T-cell (primary cell): ENCODE results near the gene TIMD4. TPM values are rescaled to one million over a fixed set of nuclear protein-coding genes. Genes with fewer than 3 reads are reported as not detected.

ENCODE experiments used
- ATAC-seq, 4 experiments: fragments of 200-7000 bp in 3 of 4; fragments of 150-1000 bp in 1 of 4; cut with Tn5 transposase; replicated peaks in 1 of 4; 1 replicate in 3 of 4; 2 replicates in 1 of 4; pipeline ENCODE4 v1.10.0; 2021; ENCODE audit warnings: moderate library complexity in 3 of 4, mild to moderate bottlenecking in 2 of 4, moderate number of reproducible peaks in 1 of 4
- CTCF ChIA-PET, 2 donors: fragments of 300-600 bp; sonication (Branson Sonifier 250); formaldehyde crosslinking; loops; one replicate each; lab custom pipeline; 2022; ENCODE audit warnings: antibody characterized with exemption in 2 of 2; lab: Charles Lee
- POLR2A ChIA-PET, 2 donors: fragments of 300-600 bp; sonication (Branson Sonifier 250); formaldehyde crosslinking; loops; one replicate each; lab custom pipeline; 2022; ENCODE audit warnings: antibody characterized with exemption in 2 of 2; lab: Charles Lee
- DNase-seq, 35 experiments: peaks; one replicate each; pipeline versions ENCODE4 v3.0.0 to v3.0.0-alpha.2; 2013 to 2023
- H3K27ac ChIP-seq: one replicate; pipeline ENCODE4 v1.5.1; 2013; ENCODE audit warnings: low read length
- H3K27me3 ChIP-seq, 2 experiments: replicated peaks in 1 of 2; 1 replicate in 1 of 2; 2 replicates in 1 of 2; pipeline versions ENCODE4 v1.6.1 to v1.7.0; 2013; ENCODE audit warnings: low read length in 1 of 2, mixed read lengths in 1 of 2; ENCODE audit not compliant: control insufficient read depth in 2 of 2, insufficient read depth in 2 of 2; ENCODE audit errors: extremely low read depth in 1 of 2
- H3K36me3 ChIP-seq, 2 donors: 1 replicate in 1 of 2; 2 replicates in 1 of 2; pipeline versions ENCODE4 v1.6.1 to v1.7.0; 2013; ENCODE audit warnings: low read length in 1 of 2; ENCODE audit not compliant: control insufficient read depth in 2 of 2, insufficient read depth in 1 of 2; ENCODE audit errors: extremely low read depth in 1 of 2
- H3K4me1 ChIP-seq, 2 experiments: 1 replicate in 1 of 2; 2 replicates in 1 of 2; pipeline versions ENCODE4 v1.6.1 to v1.7.0; 2013; ENCODE audit warnings: low read length in 2 of 2, mixed read lengths in 1 of 2; ENCODE audit not compliant: insufficient read depth in 2 of 2, control insufficient read depth in 1 of 2; ENCODE audit errors: extremely low read depth in 1 of 2
- H3K4me3 ChIP-seq, 2 donors: 1 replicate in 1 of 2; 2 replicates in 1 of 2; pipeline versions ENCODE4 v1.5.1 to v1.7.0; 2013; ENCODE audit warnings: mild to moderate bottlenecking in 2 of 2, low read length in 1 of 2, moderate library complexity in 1 of 2; ENCODE audit not compliant: control insufficient read depth in 1 of 2; ENCODE audit errors: extremely low read depth in 1 of 2
- H3K9me3 ChIP-seq: 2 replicates; pipeline ENCODE4 v1.7.0; 2013
- H3K27ac Mint-ChIP-seq, 2 donors: one replicate each; pipeline ENCODE4 v1.8.0; 2020 to 2021; ENCODE audit warnings: mild to moderate bottlenecking in 2 of 2, mixed read lengths in 2 of 2
- H3K27me3 Mint-ChIP-seq, 2 donors: one replicate each; pipeline ENCODE4 v1.8.0; 2021 to 2022; ENCODE audit warnings: mixed read lengths in 2 of 2
- H3K36me3 Mint-ChIP-seq: one replicate; pipeline ENCODE4 v1.8.0; 2021; ENCODE audit warnings: mixed read lengths
- H3K4me1 Mint-ChIP-seq, 3 donors: one replicate each; pipeline ENCODE4 v1.8.0; 2020 to 2022; ENCODE audit warnings: mixed read lengths in 3 of 3, mild to moderate bottlenecking in 1 of 3
- H3K4me3 Mint-ChIP-seq, 3 donors: one replicate each; pipeline ENCODE4 v1.8.0; 2020 to 2022; ENCODE audit warnings: mild to moderate bottlenecking in 3 of 3, mixed read lengths in 3 of 3, moderate library complexity in 3 of 3
- H3K9me3 Mint-ChIP-seq, 3 donors: one replicate each; pipeline ENCODE4 v1.8.0; 2020 to 2022; ENCODE audit warnings: mixed read lengths in 3 of 3
- WGBS: methylation state at CpG from one replicate; pipeline ENCODE4 v1.1.5; 2013; ENCODE audit warnings: missing lambda C conversion rate; ENCODE audit not compliant: insufficient coverage; 5-methylcytosine and 5-hydroxymethylcytosine counted together
- total RNA-seq, 35 experiments: library from RNA in 6 of 35; stranded (reverse) in 6 of 35; fragments of 120-200 nt in 1 of 35; gene quantifications; one replicate each; pipeline versions ENCODE4 v1.2.1 to v1.2.4 and lab custom pipeline; 2013 to 2026

The TIMD4 gene
- total RNA-seq, 5 donors from 2014 or later (not counting 1 experiment from before 2014, with no cell fraction given), result 2.6 to 7.7 (median 4.1) TPM

GRCh38 chr5:156870498-156870839 is 92.6 kb downstream of the TIMD4 start:
- Mint-ChIP-seq H3K9me3 (peaks cover 9 to 20% (median 11%) of the 10 kb centered on the region in 3 donors), H3K27ac (no peak overlapping the region), H3K27me3 (peaks cover 0 to 3% of the 10 kb centered on the region in 2 donors), H3K4me1 (peaks cover 0 to 4% (median 3%) of the 10 kb centered on the region in 3 donors), H3K36me3 (peaks cover 2% of the 10 kb centered on the region), H3K4me3 (no peak overlapping the region)
- H3K9me3 ChIP-seq, result no peaks in the 10 kb centered on the region
- H3K4me1 ChIP-seq, result no peaks in the 10 kb centered on the region
- no peak overlapping the region for H3K27ac ChIP-seq
- no peak for ATAC-seq
- no peaks in the 10 kb centered on the region for H3K36me3 ChIP-seq
- DNase-seq, result no peak
- no CpG with 5 or more reads among the region's 1 CpG for WGBS
- ChIA-PET CTCF (no interaction called here), POLR2A (no interaction called here)
- H3K27me3 ChIP-seq, result no peaks in the 10 kb centered on the region
- H3K4me3 ChIP-seq, result no peak overlapping the region

Other genes starting within 250 kb of the TIMD4 start
- under 1 TPM in 3 of 5 donors, not detected in 2; 0.13 to 0.68 (median 0.53) TPM for gene PPP1R2B, start 112.9 kb downstream of the TIMD4 start, total RNA-seq
- gene HAVCR1, start 95.9 kb upstream of the TIMD4 start, total RNA-seq, result 1 to 10 TPM; 3.3 to 5.8 (median 5.4) TPM
- 1 to 10 TPM; 2.2 to 4.6 (median 3.2) TPM for gene HAVCR2, start 145.8 kb upstream of the TIMD4 start, total RNA-seq
- gene MED7, start 179.6 kb upstream of the TIMD4 start, total RNA-seq, result 10 to 100 TPM in 3 of 5 donors, 1 to 10 TPM in 2; 5.7 to 14.9 (median 13.1) TPM
- gene GARIN3, start 203.0 kb upstream of the TIMD4 start, total RNA-seq, result not detected
- 100 to 1,000 TPM; 286 to 466 (median 338) TPM for gene ITK, start 217.6 kb upstream of the TIMD4 start, total RNA-seq